HepG2 (cell line): Measurements from ENCODE around the gene PHIP. TPM values are rescaled to one million over a fixed set of nuclear protein-coding genes. Genes with fewer than 3 reads are reported as not detected.

ENCODE experiments used
- polyA plus RNA-seq, 8 experiments: library from polyadenylated mRNA; depleted of rRNA in 3 of 8; stranded (reverse) in 7 of 8; unstranded in 1 of 8; fragments of >200 nt; fragmentation: Illumina TruSeq in 4 of 8; extraction: Trizol in 4 of 8; gene quantifications; 2 replicates each; pipeline versions ENCODE4 v1.2.1 to v1.2.3, GENCODE V29; 2011 to 2016; ENCODE audit warnings: low read depth in 4 of 8, missing spikeins in 1 of 8, mixed read lengths in 1 of 8; ENCODE audit not compliant: insufficient read depth in 1 of 8
- total RNA-seq, 5 experiments: library from RNA; depleted of rRNA; stranded (reverse); fragments of >200 nt; fragmentation: Illumina TruSeq; extraction: Trizol; gene quantifications; 2 replicates each; pipeline ENCODE4 v1.2.3, GENCODE V29; 2016; ENCODE audit warnings: low read depth in 1 of 5

The PHIP gene
- total and polyA plus RNA-seq, 2 of the 13 experiments (the other 11 are each of a cell fraction or from before 2014, with no cell fraction given), result 6.5 to 23.5 TPM

Other genes with a start within 250 kb of the PHIP start
- 1.5 and 1.9 TPM in 2 replicates for gene IRAK1BP1, start 210.7 kb downstream of the PHIP start, total RNA-seq (2016; rRNA removed; fragmentation: Illumina TruSeq; extraction: Trizol)
- 0.68 and 0.86 TPM in 2 replicates for gene IRAK1BP1, start 210.7 kb downstream of the PHIP start, polyA plus RNA-seq (2011; rRNA removed)
- gene HMGN3, start 156.4 kb upstream of the PHIP start, total RNA-seq (2016; rRNA removed; fragmentation: Illumina TruSeq; extraction: Trizol), result 145 and 212 TPM in 2 replicates
- 61.8 and 67.9 TPM in 2 replicates for gene HMGN3, start 156.4 kb upstream of the PHIP start, polyA plus RNA-seq (2011; rRNA removed)